Natural killer cell (primary cell): ENCODE results near the gene MAB21L4. TPM values are rescaled to one million over a fixed set of nuclear protein-coding genes. Genes with fewer than 3 reads are reported as not detected.

Experiments
- ATAC-seq, 3 donors: fragments of 150-1000 bp in 2 of 3; fragments of 200-7000 bp in 1 of 3; cut with Tn5 transposase; 1 replicate in 1 of 3; 2 replicates in 2 of 3; pipeline ENCODE4 v1.10.0; 2021; ENCODE audit warnings: mild to moderate bottlenecking in 2 of 3, moderate library complexity in 2 of 3
- DNase-seq, 2 donors: peaks; one replicate each; pipeline versions ENCODE4 v3.0.0 to v3.0.0-alpha.2; 2013 to 2021; ENCODE audit warnings: mixed read lengths in 1 of 2
- H3K27ac ChIP-seq: one replicate; pipeline ENCODE4 v1.5.1; 2013; ENCODE audit warnings: mild to moderate bottlenecking, low read length
- H3K27me3 ChIP-seq: one replicate; pipeline ENCODE4 v1.6.1; 2013; ENCODE audit warnings: low read length; ENCODE audit not compliant: control insufficient read depth, insufficient read depth
- H3K36me3 ChIP-seq: one replicate; pipeline ENCODE4 v1.6.1; 2013; ENCODE audit warnings: low read length; ENCODE audit not compliant: control insufficient read depth, insufficient read depth
- H3K4me1 ChIP-seq: one replicate; pipeline ENCODE4 v1.6.1; 2013; ENCODE audit warnings: low read length; ENCODE audit not compliant: control insufficient read depth, insufficient read depth
- H3K4me3 ChIP-seq: one replicate; pipeline ENCODE4 v1.5.1; 2013; ENCODE audit warnings: low read length
- H3K9me3 ChIP-seq: one replicate; pipeline ENCODE4 v1.6.1; 2013; ENCODE audit warnings: low read length; ENCODE audit not compliant: control insufficient read depth, insufficient read depth
- H3K27ac Mint-ChIP-seq, 2 donors: one replicate each; pipeline ENCODE4 v1.8.0; 2022; ENCODE audit warnings: mild to moderate bottlenecking in 2 of 2, mixed read lengths in 2 of 2, moderate library complexity in 1 of 2
- H3K27me3 Mint-ChIP-seq, 2 donors: one replicate each; pipeline ENCODE4 v1.8.0; 2022; ENCODE audit warnings: low read depth in 2 of 2, mixed read lengths in 2 of 2
- H3K36me3 Mint-ChIP-seq: one replicate; pipeline ENCODE4 v1.8.0; 2022; ENCODE audit warnings: mixed read lengths
- H3K4me1 Mint-ChIP-seq, 2 donors: one replicate each; pipeline ENCODE4 v1.8.0; 2022; ENCODE audit warnings: mixed read lengths in 2 of 2
- H3K4me3 Mint-ChIP-seq: one replicate; pipeline ENCODE4 v1.8.0; 2022; ENCODE audit warnings: mild to moderate bottlenecking, moderate library complexity, mixed read lengths
- H3K9me3 Mint-ChIP-seq, 2 donors: one replicate each; pipeline ENCODE4 v1.8.0; 2022; ENCODE audit warnings: mixed read lengths in 2 of 2
- CTCF ChIP-seq: fragments of 200-600 bp; IDR thresholded peaks from one replicate; pipeline ENCODE4 v1.8.0; 2022; ENCODE audit warnings: antibody characterized with exemption
- WGBS: methylation state at CpG from one replicate; pipeline ENCODE4 v1.1.7; 2013; ENCODE audit warnings: missing lambda C conversion rate; ENCODE audit not compliant: insufficient coverage; 5-methylcytosine and 5-hydroxymethylcytosine counted together
- intact Hi-C: fragments of 100-400 bp; cut with micrococcal nuclease; formaldehyde crosslinking; loops from one replicate; pipeline ENCODE4 v1.14.2; 2022
- total RNA-seq, 4 donors: library from RNA; stranded (reverse); fragments of 120-200 nt in 1 of 4; gene quantifications; one replicate each; pipeline versions ENCODE4 v1.2.3 to v1.2.4, GENCODE V29; 2013 to 2022

The MAB21L4 gene
- total RNA-seq, 3 donors from 2014 or later (not counting 1 experiment from before 2014, with no cell fraction given) = not detected

GRCh38 chr2:240909216-240909974 lies 13.4 kb upstream of the MAB21L4 start:
- 84% methylated on average over 17 of the region's 17 CpGs for WGBS
- H3K27me3 Mint-ChIP-seq = peaks cover 0 to 4% of the 10 kb centered on the region in 2 donors
- no peaks in the 10 kb centered on the region for H3K9me3 ChIP-seq
- no peak for DNase-seq
- no peak for TF ChIP-seq CTCF
- H3K4me3 ChIP-seq = no peak overlapping the region
- H3K4me1 ChIP-seq = no peaks in the 10 kb centered on the region
- no peaks in the 10 kb centered on the region for H3K27me3 ChIP-seq
- no peaks in the 10 kb centered on the region for H3K9me3 Mint-ChIP-seq
- no peak overlapping the region for H3K4me3 Mint-ChIP-seq
- H3K27ac Mint-ChIP-seq = no peak overlapping the region
- no peaks in the 10 kb centered on the region for H3K36me3 ChIP-seq
- no peak overlapping the region for H3K27ac ChIP-seq
- ATAC-seq = no peak
- intact Hi-C loops = no loop called here
- H3K36me3 Mint-ChIP-seq = no peaks in the 10 kb centered on the region
- H3K4me1 Mint-ChIP-seq = no peaks in the 10 kb centered on the region

- no peaks in the 10 kb centered on the region for H3K36me3 ChIP-seq
- intact Hi-C loops = no loop called here
- Mint-ChIP-seq H3K4me3 (no peak overlapping the region), H3K4me1 (no peaks in the 10 kb centered on the region), H3K9me3 (no peaks in the 10 kb centered on the region), H3K27ac (no peak overlapping the region), H3K36me3 (no peaks in the 10 kb centered on the region), H3K27me3 (peaks cover 0 to under 1% of the 10 kb centered on the region in 2 donors)
- WGBS = 82% methylated on average over 22 of the region's 22 CpGs
- no peak for TF ChIP-seq CTCF
- no peak for DNase-seq
- H3K4me1 ChIP-seq = no peaks in the 10 kb centered on the region
- no peaks in the 10 kb centered on the region for H3K27me3 ChIP-seq
- no peak overlapping the region for H3K27ac ChIP-seq
- no peak for ATAC-seq
- no peaks in the 10 kb centered on the region for H3K9me3 ChIP-seq
- H3K4me3 ChIP-seq = no peak overlapping the region
Measured at GRCh38 chr2:240906911-240907590, 11.1 kb upstream of the MAB21L4 start.

GRCh38 chr2:240906141-240906910 lies 10.4 kb upstream of the MAB21L4 start, which contains the start of gene CROCC2:
TSS of gene CROCC2 (plus strand) at chr2:240906336. CDS start at chr2:240906514, 178 bp downstream.
- Histone ChIP-seq H3K27me3 (no peaks in the 10 kb centered on the region), H3K36me3 (no peaks in the 10 kb centered on the region), H3K9me3 (no peaks in the 10 kb centered on the region), H3K27ac (no peak within 1 kb of the TSS), H3K4me3 (no peak within 1 kb of the TSS), H3K4me1 (no peaks in the 10 kb centered on the region)
- H3K36me3 Mint-ChIP-seq = no peaks in the 10 kb centered on the region
- H3K4me3 Mint-ChIP-seq = no peak within 1 kb of the TSS
- 85% methylated on average over 23 of the region's 23 CpGs for WGBS
- no peaks in the 10 kb centered on the region for H3K4me1 Mint-ChIP-seq
- H3K27ac Mint-ChIP-seq = no peak within 1 kb of the TSS
- intact Hi-C loops = no loop called here
- ATAC-seq (no peak), DNase-seq (no peak)
- H3K27me3 Mint-ChIP-seq = no peaks in the 10 kb centered on the region
- H3K9me3 Mint-ChIP-seq = no peaks in the 10 kb centered on the region
- TF ChIP-seq CTCF = no peak
